Measurements from ENCODE around the gene ENPEP. TPM values are rescaled to one million over a fixed set of nuclear protein-coding genes. Genes with fewer than 3 reads are reported as not detected.
A peak's percentile ranks its signal among the peaks of the same experiment; 100 is the strongest.

ENPEP gene
- total RNA-seq, 1 donor from 2014 or later = 8.6 TPM

DNA sequence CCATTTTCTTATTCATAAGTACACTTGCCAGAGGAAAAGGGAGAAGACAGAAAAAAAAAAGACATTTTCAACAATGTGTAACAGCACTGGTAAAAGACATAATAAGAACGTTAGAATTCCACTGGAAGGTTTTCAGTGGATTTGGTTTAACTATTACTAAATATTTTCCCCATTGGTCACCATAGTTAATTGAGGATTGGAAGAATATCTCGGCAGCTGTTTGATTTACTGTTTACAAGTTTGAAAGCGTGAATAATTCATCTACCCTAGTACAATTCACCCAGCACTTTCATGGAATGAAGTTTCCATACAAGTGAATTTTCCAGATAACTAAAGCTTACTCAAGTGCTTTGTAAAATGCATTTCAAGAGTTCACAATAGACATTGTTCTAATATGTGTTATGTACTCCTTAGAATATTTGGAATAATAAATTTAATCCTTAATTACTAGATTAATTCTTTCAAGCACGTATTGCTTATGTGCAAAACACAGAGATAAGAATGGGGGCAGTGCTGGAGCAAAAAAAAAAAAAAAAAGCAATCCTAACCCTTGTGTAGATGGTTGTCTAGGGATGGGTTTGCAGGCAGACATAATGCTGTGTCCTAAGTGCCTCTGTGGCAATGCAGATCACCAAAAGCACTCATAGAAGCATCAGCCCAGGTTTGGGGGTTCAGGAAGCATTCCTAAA is 57.1 kb downstream of the ENPEP start:
- H3K4me3 Mint-ChIP-seq = no peak overlapping the region
- H3K36me3 Mint-ChIP-seq = peaks cover 5% of the 10 kb centered on the region
- H3K9me3 Mint-ChIP-seq = peaks cover 9% of the 10 kb centered on the region
- TF ChIP-seq, protein P1, sequence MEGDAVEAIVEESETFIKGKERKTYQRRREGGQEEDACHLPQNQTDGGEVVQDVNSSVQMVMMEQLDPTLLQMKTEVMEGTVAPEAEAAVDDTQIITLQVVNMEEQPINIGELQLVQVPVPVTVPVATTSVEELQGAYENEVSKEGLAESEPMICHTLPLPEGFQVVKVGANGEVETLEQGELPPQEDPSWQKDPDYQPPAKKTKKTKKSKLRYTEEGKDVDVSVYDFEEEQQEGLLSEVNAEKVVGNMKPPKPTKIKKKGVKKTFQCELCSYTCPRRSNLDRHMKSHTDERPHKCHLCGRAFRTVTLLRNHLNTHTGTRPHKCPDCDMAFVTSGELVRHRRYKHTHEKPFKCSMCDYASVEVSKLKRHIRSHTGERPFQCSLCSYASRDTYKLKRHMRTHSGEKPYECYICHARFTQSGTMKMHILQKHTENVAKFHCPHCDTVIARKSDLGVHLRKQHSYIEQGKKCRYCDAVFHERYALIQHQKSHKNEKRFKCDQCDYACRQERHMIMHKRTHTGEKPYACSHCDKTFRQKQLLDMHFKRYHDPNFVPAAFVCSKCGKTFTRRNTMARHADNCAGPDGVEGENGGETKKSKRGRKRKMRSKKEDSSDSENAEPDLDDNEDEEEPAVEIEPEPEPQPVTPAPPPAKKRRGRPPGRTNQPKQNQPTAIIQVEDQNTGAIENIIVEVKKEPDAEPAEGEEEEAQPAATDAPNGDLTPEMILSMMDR (conservative IDR thresholded peaks at IDR 0.05) = no peak
- no peak for DNase-seq (ENCODE audit: extremely low spot score, unreplicated experiment)
- H3K4me1 Mint-ChIP-seq (ENCODE audit: unreplicated experiment) = peaks cover 4% of the 10 kb centered on the region
- H3K27ac Mint-ChIP-seq = no peak overlapping the region
- no peaks in the 10 kb centered on the region for H3K27me3 Mint-ChIP-seq

DNA sequence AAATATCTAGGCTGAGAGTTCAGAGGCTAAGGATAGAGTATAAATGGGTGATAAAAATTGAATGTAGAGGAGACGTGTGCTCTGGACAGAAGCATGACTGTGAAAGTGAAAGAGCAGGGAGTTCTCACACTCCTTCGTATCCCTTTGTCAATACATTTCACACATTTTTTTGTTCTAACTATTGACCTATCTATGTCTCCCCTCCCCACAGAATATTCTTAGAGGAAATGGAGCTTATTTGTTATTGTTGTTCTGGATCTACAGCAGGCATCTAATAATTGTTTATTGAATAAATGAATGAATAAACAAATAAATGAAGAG is 57.6 kb downstream of the ENPEP start:
- H3K27me3 Mint-ChIP-seq = no peaks in the 10 kb centered on the region
- TF ChIP-seq, protein P1 (conservative IDR thresholded peaks at IDR 0.05) = no peak
- peaks cover 5% of the 10 kb centered on the region for H3K36me3 Mint-ChIP-seq
- H3K9me3 Mint-ChIP-seq = peaks cover 9% of the 10 kb centered on the region
- H3K4me3 Mint-ChIP-seq = no peak overlapping the region
- peaks cover 4% of the 10 kb centered on the region for H3K4me1 Mint-ChIP-seq (ENCODE audit: unreplicated experiment)
- DNase-seq (ENCODE audit: extremely low spot score, unreplicated experiment) = no peak
- H3K27ac Mint-ChIP-seq = peak overlapping the region; percentile 46

DNA sequence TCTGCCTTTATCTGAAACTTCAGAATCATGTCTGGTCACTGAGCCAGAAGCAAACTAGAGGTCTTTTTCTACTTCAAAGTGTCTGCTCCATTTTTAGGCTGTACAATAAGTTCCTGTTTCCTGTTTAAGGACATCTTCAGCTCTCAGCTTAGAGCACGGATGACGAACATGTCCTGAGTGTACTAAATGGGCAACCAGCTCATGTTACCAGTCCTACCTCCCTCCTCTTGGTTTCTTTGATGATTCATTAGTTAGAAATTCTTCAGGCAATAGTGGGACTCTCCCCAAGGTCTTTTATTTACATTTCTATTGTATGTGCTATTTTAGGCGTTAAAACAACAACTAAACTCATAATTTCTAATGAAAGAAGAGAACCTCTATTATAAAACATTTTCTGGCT is 58.0 kb downstream of the ENPEP start:
- H3K36me3 Mint-ChIP-seq = peaks cover 5% of the 10 kb centered on the region
- peaks cover 4% of the 10 kb centered on the region for H3K4me1 Mint-ChIP-seq (ENCODE audit: unreplicated experiment)
- H3K4me3 Mint-ChIP-seq = no peak overlapping the region
- TF ChIP-seq, protein P1 (conservative IDR thresholded peaks at IDR 0.05) = no peak
- DNase-seq (ENCODE audit: extremely low spot score, unreplicated experiment) = no peak
- H3K27me3 Mint-ChIP-seq = no peaks in the 10 kb centered on the region
- peak overlapping the region; percentile 46 for H3K27ac Mint-ChIP-seq
- H3K9me3 Mint-ChIP-seq = peaks cover 9% of the 10 kb centered on the region

DNA sequence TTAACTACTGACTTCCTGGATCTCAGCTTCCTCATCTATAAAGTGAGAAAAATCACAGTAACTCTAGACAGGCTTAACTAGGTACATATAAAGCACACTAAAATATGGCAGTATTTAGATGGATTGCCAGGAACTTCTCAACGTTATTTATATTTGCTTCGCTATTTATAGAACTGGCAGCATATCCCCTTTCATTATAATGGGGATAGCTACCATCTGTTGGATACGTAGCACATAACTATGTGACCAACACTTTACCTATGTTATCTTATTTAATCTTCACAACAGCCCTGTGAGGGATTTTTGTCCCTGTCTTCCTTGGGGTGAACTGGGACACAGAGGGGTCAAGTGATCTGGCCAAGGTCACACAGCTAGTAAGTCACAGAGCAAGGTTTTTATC is 64.6 kb downstream of the ENPEP start:
- no peaks in the 10 kb centered on the region for H3K27me3 Mint-ChIP-seq
- no peak overlapping the region for H3K4me3 Mint-ChIP-seq
- H3K27ac Mint-ChIP-seq = no peak overlapping the region
- H3K9me3 Mint-ChIP-seq = peaks cover 5% of the 10 kb centered on the region
- TF ChIP-seq, protein P1 (conservative IDR thresholded peaks at IDR 0.05) = no peak
- H3K4me1 Mint-ChIP-seq (ENCODE audit: unreplicated experiment) = no peaks in the 10 kb centered on the region
- no peak for DNase-seq (ENCODE audit: extremely low spot score, unreplicated experiment)
- H3K36me3 Mint-ChIP-seq = peaks cover 5% of the 10 kb centered on the region

DNA sequence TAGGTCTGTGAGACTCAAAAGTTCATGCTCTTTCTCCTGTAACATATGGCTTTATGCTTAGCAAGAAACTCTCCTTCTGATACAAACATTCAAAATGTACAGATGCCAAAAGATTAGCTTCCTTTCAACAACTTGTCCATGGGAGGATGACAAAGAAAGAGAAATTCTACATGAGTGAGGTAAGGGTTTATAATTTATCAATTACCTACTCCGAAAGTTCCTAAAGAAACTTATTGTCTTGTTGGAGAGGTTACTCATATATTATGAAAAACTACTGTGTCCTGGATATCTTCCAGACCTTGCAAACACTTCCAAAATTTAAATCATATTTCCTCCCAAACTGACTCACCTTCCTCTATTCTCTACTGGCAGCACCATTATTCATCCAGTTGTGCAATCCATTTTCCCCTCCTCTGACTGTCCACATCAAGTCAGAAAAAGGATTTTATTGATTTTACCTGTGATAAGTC is 65.1 kb downstream of the ENPEP start:
- Mint-ChIP-seq H3K4me3 (no peak overlapping the region), H3K4me1 (ENCODE audit: unreplicated experiment) (no peaks in the 10 kb centered on the region), H3K27ac (no peak overlapping the region), H3K36me3 (peaks cover 5% of the 10 kb centered on the region), H3K27me3 (no peaks in the 10 kb centered on the region), H3K9me3 (peaks cover 5% of the 10 kb centered on the region)
- TF ChIP-seq, protein P1 (conservative IDR thresholded peaks at IDR 0.05) = no peak
- no peak for DNase-seq (ENCODE audit: extremely low spot score, unreplicated experiment)
